KOPT-K1 (cell line): ENCODE data around the gene NDUFS6.

Experiments used
- H3K27ac ChIP-seq: fragments of 200-600 bp; sonication (generic); 2 replicates; pipeline ENCODE4 v1.5.1; 2016; ENCODE audit warnings: antibody characterized with exemption, mild to moderate bottlenecking, low read depth, low read length; ENCODE audit not compliant: poor library complexity, severe bottlenecking
- H3K36me3 ChIP-seq: fragments of 200-600 bp; sonication (generic); 2 replicates; pipeline ENCODE4 v1.5.1; 2017; ENCODE audit warnings: antibody characterized with exemption, mild to moderate bottlenecking, low read length, moderate library complexity; ENCODE audit not compliant: insufficient read depth
- H3K9me3 ChIP-seq: fragments of 200-600 bp; sonication (generic); 2 replicates; pipeline ENCODE4 v1.5.1; 2017; ENCODE audit warnings: antibody characterized with exemption, low read length, mild to moderate bottlenecking; ENCODE audit not compliant: insufficient read depth, poor library complexity, severe bottlenecking

NDUFS6 gene

GRCh38 chr5:1771149-1772065 lies 29.8 kb upstream of the NDUFS6 start:
- Histone ChIP-seq H3K36me3 (no peaks in the 10 kb centered on the region), H3K27ac (no peak overlapping the region), H3K9me3 (no peaks in the 10 kb centered on the region)

- H3K27ac ChIP-seq, result no peak overlapping the region
- no peaks in the 10 kb centered on the region for H3K36me3 ChIP-seq
- no peaks in the 10 kb centered on the region for H3K9me3 ChIP-seq
Observed at GRCh38 chr5:1772634-1773033, 28.6 kb upstream of the NDUFS6 start.

DNA sequence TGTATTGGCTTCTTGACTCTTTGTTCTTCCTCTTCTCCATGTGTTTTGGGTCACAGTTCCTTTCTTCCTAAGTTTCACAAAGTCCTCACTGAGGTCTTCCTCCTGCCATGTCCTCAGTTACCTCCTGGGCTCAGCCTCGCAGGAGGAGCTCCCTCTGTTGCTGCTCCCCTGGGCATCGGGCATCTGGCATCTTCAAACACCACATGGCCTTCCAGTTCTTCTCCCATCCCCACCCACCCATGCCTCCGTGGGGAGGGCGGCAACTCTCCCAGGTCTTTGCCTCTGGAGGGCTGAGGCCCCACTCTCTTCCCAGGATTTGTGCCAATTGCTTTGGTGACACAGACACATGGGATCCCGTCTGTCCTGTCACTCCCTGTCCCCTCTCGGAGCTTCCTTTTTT lies 24.4 kb upstream of the NDUFS6 start:
- Histone ChIP-seq H3K27ac (no peak overlapping the region), H3K36me3 (no peaks in the 10 kb centered on the region), H3K9me3 (no peaks in the 10 kb centered on the region)

GRCh38 chr5:1777281-1778137 lies 23.7 kb upstream of the NDUFS6 start:
- no peaks in the 10 kb centered on the region for H3K36me3 ChIP-seq
- H3K9me3 ChIP-seq, result no peaks in the 10 kb centered on the region
- H3K27ac ChIP-seq, result no peak overlapping the region

DNA sequence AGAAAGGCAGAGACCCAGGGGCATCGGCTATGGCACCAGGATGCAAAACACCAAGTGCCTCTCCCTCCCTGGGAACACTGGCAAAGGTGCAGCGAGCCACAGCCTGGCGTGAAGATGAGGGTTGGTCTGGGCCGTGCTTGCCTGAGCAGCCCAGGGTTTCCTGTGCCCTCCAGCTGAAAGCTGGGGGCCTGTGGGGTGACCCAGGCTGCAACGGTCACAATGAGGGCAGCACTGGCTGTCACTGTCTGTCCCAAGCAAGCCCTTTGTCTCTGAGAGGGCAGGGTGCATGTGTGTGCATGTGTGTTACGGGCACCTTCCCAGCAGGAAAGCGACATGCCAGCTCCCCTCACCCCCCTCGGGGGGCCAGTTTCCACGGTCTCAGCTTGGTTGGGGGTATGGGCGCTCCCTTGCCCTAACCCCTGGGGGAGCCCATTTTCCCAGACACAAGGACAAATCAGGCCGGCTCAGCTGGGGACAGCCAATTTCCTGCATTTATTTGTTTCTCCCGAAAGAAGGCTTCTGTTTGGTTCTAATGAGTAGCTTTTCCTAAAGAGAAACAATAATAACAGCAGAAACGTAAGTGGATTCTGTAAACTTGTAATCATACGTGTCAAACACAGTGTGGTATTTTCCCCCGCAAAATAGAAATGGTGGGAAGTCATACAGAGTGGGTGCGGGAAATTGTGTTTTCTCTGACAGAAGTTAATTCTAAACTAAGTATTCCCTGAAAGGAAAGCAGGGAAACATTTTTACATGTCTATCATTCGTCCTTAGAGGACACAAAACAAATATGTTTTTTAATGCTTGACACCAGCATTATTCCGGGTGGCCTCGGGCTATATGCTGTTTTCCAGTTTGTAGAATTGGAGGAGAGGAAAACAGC lies 22.8 kb upstream of the NDUFS6 start:
- H3K27ac ChIP-seq, result no peak overlapping the region
- H3K36me3 ChIP-seq, result no peaks in the 10 kb centered on the region
- no peaks in the 10 kb centered on the region for H3K9me3 ChIP-seq

- no peak overlapping the region for H3K27ac ChIP-seq
- H3K9me3 ChIP-seq, result no peaks in the 10 kb centered on the region
- no peaks in the 10 kb centered on the region for H3K36me3 ChIP-seq
Observed at GRCh38 chr5:1779021-1779680, 22.1 kb upstream of the NDUFS6 start.

DNA sequence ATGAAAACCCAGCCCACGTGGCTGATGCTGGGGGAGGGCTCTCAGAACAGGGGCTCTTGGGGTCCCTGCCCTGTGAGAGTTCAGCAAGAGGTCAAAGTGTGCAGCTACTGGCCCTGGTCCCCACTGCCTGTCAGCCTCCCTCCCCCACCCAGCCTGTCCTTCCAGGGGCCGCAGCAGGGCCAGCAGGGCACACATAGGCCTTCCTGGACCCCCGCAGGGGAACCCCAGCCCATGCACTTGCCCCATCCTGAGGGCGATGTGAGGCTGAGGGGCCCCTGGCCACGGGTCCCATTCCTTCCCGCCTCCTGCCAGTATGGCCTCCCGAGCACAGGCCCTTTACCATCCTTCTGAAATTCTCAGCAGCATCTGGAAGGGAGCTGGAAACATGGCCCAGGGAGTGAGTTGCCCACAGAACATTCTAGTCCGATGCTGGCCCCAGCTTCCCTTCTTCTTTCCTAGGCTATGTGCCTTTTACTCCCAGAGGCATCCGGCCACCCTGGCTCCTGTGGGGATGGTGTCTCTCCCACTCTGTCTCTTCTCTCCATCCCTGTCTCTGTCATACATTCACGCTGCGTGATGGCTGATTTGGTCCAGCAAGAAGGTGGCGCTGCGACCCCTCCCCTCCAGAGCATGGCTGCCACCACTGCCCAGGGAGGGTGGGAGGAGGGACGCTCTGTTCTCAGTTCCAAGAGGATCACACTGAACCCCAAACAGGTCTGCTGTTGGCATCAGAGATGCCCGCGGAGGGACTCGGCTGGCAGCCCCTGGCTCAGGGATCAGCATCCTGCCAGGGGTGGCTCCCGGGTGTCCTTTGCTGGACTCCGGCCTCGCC lies 21.2 kb upstream of the NDUFS6 start:
- no peaks in the 10 kb centered on the region for H3K9me3 ChIP-seq
- H3K36me3 ChIP-seq, result no peaks in the 10 kb centered on the region
- no peak overlapping the region for H3K27ac ChIP-seq

GRCh38 chr5:1780614-1780930 lies 20.6 kb upstream of the NDUFS6 start:
- Histone ChIP-seq H3K27ac (no peak overlapping the region), H3K36me3 (no peaks in the 10 kb centered on the region), H3K9me3 (no peaks in the 10 kb centered on the region)

DNA sequence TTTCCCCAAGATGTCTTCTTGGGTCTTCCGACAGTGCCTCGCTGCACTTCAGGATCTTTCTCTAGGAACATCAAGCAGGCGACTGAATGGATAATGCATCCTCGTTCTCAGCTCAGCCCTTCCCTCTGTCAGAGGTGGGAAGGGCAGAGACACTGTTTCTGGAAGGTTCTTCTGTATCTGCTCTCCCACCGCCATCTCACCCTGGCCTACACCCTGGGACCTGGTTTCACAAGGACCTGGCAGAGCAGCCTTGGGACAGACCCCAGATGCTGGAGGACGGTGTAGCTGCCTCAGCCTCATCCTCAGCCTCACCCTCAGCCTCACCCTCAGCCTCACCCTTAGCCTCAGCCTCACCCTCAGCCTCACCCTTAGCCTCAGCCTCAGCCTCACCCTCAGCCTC lies 20.1 kb upstream of the NDUFS6 start:
- Histone ChIP-seq H3K9me3 (no peaks in the 10 kb centered on the region), H3K27ac (no peak overlapping the region), H3K36me3 (no peaks in the 10 kb centered on the region)

GRCh38 chr5:1781726-1782384 lies 19.4 kb upstream of the NDUFS6 start:
- Histone ChIP-seq H3K36me3 (no peaks in the 10 kb centered on the region), H3K9me3 (no peaks in the 10 kb centered on the region), H3K27ac (no peak overlapping the region)

GRCh38 chr5:1782385-1783215 lies 18.6 kb upstream of the NDUFS6 start:
- Histone ChIP-seq H3K36me3 (no peaks in the 10 kb centered on the region), H3K27ac (no peak overlapping the region), H3K9me3 (no peaks in the 10 kb centered on the region)

GRCh38 chr5:1783216-1783554 lies 18.0 kb upstream of the NDUFS6 start:
- Histone ChIP-seq H3K9me3 (no peaks in the 10 kb centered on the region), H3K36me3 (no peaks in the 10 kb centered on the region), H3K27ac (no peak overlapping the region)
